ENCODE data around the gene CERS6. TPM values are rescaled to one million over a fixed set of nuclear protein-coding genes. Genes with fewer than 3 reads are reported as not detected.
A peak's percentile ranks its signal among the peaks of the same experiment; 100 is the strongest.

Gene CERS6
- total and polyA plus RNA-seq, 2 experiments from 2014 or later: 8.3 to 16.0 TPM

DNA sequence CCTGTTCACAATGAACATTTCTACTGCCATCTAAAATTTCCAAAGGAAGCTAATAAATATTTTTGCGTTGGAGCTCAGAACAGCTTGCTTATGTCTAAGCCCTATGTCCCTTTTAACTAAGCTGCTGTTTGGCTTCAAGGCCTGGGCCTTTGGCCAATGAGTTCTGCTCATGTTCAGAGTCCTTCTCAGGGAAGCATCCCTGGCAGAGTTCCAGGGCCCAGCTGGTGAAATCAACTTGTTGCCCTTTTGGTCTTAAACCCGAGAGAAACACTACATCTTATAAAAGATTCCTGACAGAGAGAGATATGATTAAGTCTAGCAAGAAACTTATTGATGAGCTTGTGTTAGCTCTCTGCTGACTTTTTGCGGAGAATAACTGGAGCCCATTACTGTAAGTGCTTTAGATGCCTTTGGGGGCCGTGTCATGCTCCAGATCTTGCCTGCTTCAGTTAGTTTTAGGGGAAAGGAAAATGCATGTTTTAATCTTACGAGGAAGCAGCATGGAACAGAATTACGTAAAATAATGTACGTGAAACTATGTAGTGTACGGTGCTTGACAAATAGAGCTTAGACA is 243.9 kb downstream of the CERS6 start:
- peak; percentile 23 for DNase-seq
- TF ChIP-seq EZH2phosphoT487 (IDR thresholded peaks at IDR 0.05; ENCODE audit: insufficient read depth, low read depth): no peak
- no peak for TF ChIP-seq EZH2 (IDR thresholded peaks at IDR 0.05; ENCODE audit: insufficient read depth, poor library complexity, severe bottlenecking)
- in situ Hi-C loops (cut with MboI): loop anchor here (10.0 kb wide), 1 partner anchor 355 kb away; no protein-coding TSS in a partner anchor

DNA sequence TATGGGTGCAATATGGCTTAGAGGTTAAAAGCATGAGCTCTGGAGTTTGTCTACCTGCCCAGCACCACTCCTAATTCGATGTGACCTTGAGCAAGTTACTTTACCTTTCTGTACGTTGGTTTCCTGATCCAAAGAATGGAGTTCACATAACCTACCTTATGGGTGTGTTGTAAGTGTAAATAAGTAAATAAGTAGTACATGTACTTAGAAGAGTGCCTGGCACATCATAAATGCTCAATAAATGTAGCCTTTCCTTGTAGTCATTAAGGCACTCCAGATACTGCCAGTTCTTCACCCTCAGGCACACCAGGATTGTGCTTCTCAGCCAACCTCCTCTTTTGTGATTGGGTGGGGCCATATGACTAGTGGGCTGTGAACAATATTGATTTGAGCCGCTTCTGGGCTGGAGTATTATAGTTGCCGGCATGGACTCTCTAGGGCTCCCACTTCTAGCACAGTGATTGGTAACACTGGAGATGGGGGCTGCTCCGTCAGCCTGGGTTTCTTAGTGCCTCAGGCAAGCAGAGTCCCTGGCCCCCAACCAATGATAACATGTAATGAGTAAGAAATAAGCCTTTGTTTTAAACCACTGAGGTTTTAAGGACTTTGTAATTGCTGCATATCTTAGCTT is 244.7 kb downstream of the CERS6 start:
- no peaks in the 10 kb centered on the region for H3K9me2 ChIP-seq (ENCODE audit: insufficient read depth)
- H3K4me3 ChIP-seq: no peak overlapping the region
- H3K27me3 ChIP-seq (replicated peaks; ENCODE audit: insufficient read depth): no peaks in the 10 kb centered on the region
- H3K9ac ChIP-seq: no peak overlapping the region
- DNase-seq: peak; percentile 4
- H4K20me1 ChIP-seq (ENCODE audit: insufficient read depth): no peaks in the 10 kb centered on the region
- H3K36me3 ChIP-seq (ENCODE audit: low read depth): no peaks in the 10 kb centered on the region
- in situ Hi-C loops (cut with MboI): loop anchor here (10.0 kb wide), 1 partner anchor 356 kb away; no protein-coding TSS in a partner anchor
- no peaks in the 10 kb centered on the region for H3K9me3 ChIP-seq (ENCODE audit: low read depth)
- no peaks in the 10 kb centered on the region for H3K79me2 ChIP-seq (ENCODE audit: insufficient read depth)
- no peak overlapping the region for H3K4me2 ChIP-seq (ENCODE audit: unreplicated experiment)
- 93 to 96% methylated on average over 5 of the region's 5 CpGs for WGBS, 2 experiments (ENCODE audit: low coverage in 1 of 2, low lambda C conversion rate in 2 of 2, missing lambda C conversion rate in 2 of 2)
- H3F3A ChIP-seq (ENCODE audit: insufficient read depth): no peaks in the 10 kb centered on the region
- TF ChIP-seq EZH2 (IDR thresholded peaks at IDR 0.05; ENCODE audit: insufficient read depth, poor library complexity, severe bottlenecking): no peak
- no peak for TF ChIP-seq EZH2phosphoT487 (IDR thresholded peaks at IDR 0.05; ENCODE audit: insufficient read depth, low read depth)
- H2AFZ ChIP-seq: no peak overlapping the region
- no peak overlapping the region for H3K27ac ChIP-seq
- no peaks in the 10 kb centered on the region for H3K4me1 ChIP-seq (ENCODE audit: insufficient read depth)

More for the DNA sequence above, 243.9 kb downstream of the CERS6 start:
- Histone ChIP-seq H3K9me2 (ENCODE audit: insufficient read depth) (no peaks in the 10 kb centered on the region), H3K4me3 (no peak overlapping the region), H3K4me1 (ENCODE audit: insufficient read depth) (no peaks in the 10 kb centered on the region), H3K9ac (no peak overlapping the region), H3F3A (ENCODE audit: insufficient read depth) (no peaks in the 10 kb centered on the region), H3K9me3 (ENCODE audit: low read depth) (no peaks in the 10 kb centered on the region), H3K27ac (no peak overlapping the region), H3K36me3 (ENCODE audit: low read depth) (no peaks in the 10 kb centered on the region), H2AFZ (no peak overlapping the region), H3K4me2 (ENCODE audit: unreplicated experiment) (no peak overlapping the region), H4K20me1 (ENCODE audit: insufficient read depth) (no peaks in the 10 kb centered on the region), H3K27me3 (replicated peaks; ENCODE audit: insufficient read depth) (no peaks in the 10 kb centered on the region), H3K79me2 (ENCODE audit: insufficient read depth) (no peaks in the 10 kb centered on the region)
- WGBS, 2 experiments (ENCODE audit: low coverage in 1 of 2, low lambda C conversion rate in 2 of 2, missing lambda C conversion rate in 2 of 2): 75 to 77% methylated on average over 8 of the region's 8 CpGs

DNA sequence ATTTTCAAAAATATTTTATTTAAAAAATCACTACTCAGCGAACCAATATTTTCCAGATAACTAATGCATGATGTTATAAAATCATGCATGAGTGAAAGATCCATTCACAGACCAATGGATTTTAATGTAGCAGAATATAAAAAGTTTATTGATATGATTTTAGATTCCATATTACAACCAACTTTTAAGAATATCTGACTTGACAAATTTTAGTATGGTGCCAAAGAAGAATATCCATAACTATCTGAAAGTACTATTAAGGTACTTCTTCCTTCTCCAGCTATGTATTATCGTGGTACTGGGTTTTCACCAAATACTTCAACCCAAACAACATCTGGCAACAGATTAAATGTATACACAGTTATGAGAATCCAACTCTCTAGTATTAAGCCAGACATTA is 246.5 kb downstream of the CERS6 start:
- in situ Hi-C loops (cut with MboI): loop anchor here (10.0 kb wide), 1 partner anchor 358 kb away; no protein-coding TSS in a partner anchor
- H2AFZ ChIP-seq: no peak overlapping the region
- no peak overlapping the region for H3K27ac ChIP-seq
- H3K9ac ChIP-seq: no peak overlapping the region
- 92 to 96% methylated on average over 2 of the region's 2 CpGs for WGBS, 2 experiments (ENCODE audit: low coverage in 1 of 2, low lambda C conversion rate in 2 of 2, missing lambda C conversion rate in 2 of 2)
- no peaks in the 10 kb centered on the region for H3K36me3 ChIP-seq (ENCODE audit: low read depth)
- H3K4me1 ChIP-seq (ENCODE audit: insufficient read depth): no peaks in the 10 kb centered on the region
- TF ChIP-seq EZH2phosphoT487 (IDR thresholded peaks at IDR 0.05; ENCODE audit: insufficient read depth, low read depth) (no peak), EZH2 (IDR thresholded peaks at IDR 0.05; ENCODE audit: insufficient read depth, poor library complexity, severe bottlenecking) (no peak)
- H3K9me3 ChIP-seq (ENCODE audit: low read depth): no peaks in the 10 kb centered on the region
- H3K9me2 ChIP-seq (ENCODE audit: insufficient read depth): no peaks in the 10 kb centered on the region
- H3K4me2 ChIP-seq (ENCODE audit: unreplicated experiment): no peak overlapping the region
- DNase-seq: no peak
- no peaks in the 10 kb centered on the region for H3K27me3 ChIP-seq (replicated peaks; ENCODE audit: insufficient read depth)
- no peaks in the 10 kb centered on the region for H3F3A ChIP-seq (ENCODE audit: insufficient read depth)
- H3K4me3 ChIP-seq: no peak overlapping the region
- no peaks in the 10 kb centered on the region for H4K20me1 ChIP-seq (ENCODE audit: insufficient read depth)
- no peaks in the 10 kb centered on the region for H3K79me2 ChIP-seq (ENCODE audit: insufficient read depth)

DNA sequence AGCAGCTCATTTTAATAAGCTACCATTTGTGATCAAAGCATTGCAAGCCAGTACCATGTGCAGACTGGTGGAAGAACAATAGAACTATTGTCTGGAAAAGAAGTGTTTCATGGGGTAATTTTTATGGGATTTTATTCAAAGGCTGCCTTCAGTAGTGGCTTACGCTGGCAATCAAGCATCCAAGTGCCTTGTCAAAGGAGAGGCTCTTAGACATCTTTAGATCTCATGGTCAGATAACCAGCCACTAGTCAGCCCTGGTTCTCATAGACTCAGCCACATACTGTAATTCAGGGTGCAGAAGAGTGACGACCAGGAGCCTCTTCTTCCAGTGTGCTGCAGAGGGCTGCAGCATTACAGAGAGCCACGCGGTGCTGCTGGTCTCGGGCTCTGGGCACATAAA is 247.9 kb downstream of the CERS6 start:
- in situ Hi-C loops (cut with MboI): loop anchor here (10.0 kb wide), 1 partner anchor 359 kb away; no protein-coding TSS in a partner anchor
- H3K4me2 ChIP-seq (ENCODE audit: unreplicated experiment): no peak overlapping the region
- no peaks in the 10 kb centered on the region for H4K20me1 ChIP-seq (ENCODE audit: insufficient read depth)
- no peaks in the 10 kb centered on the region for H3K9me3 ChIP-seq (ENCODE audit: low read depth)
- H3K9ac ChIP-seq: no peak overlapping the region
- TF ChIP-seq EZH2phosphoT487 (IDR thresholded peaks at IDR 0.05; ENCODE audit: insufficient read depth, low read depth): no peak
- no peak for TF ChIP-seq EZH2 (IDR thresholded peaks at IDR 0.05; ENCODE audit: insufficient read depth, poor library complexity, severe bottlenecking)
- no peak overlapping the region for H3K4me3 ChIP-seq
- H2AFZ ChIP-seq: no peak overlapping the region
- H3K79me2 ChIP-seq (ENCODE audit: insufficient read depth): no peaks in the 10 kb centered on the region
- H3K27ac ChIP-seq: no peak overlapping the region
- H3K36me3 ChIP-seq (ENCODE audit: low read depth): no peaks in the 10 kb centered on the region
- no peaks in the 10 kb centered on the region for H3K9me2 ChIP-seq (ENCODE audit: insufficient read depth)
- H3K27me3 ChIP-seq (replicated peaks; ENCODE audit: insufficient read depth): no peaks in the 10 kb centered on the region
- H3K4me1 ChIP-seq (ENCODE audit: insufficient read depth): no peaks in the 10 kb centered on the region
- 96 to 97% methylated on average over 5 of the region's 5 CpGs for WGBS, 2 experiments (ENCODE audit: low coverage in 1 of 2, low lambda C conversion rate in 2 of 2, missing lambda C conversion rate in 2 of 2)
- DNase-seq: no peak
- no peaks in the 10 kb centered on the region for H3F3A ChIP-seq (ENCODE audit: insufficient read depth)
